Right ventricle myocardium inferior (tissue), 1 donor: Measurements from ENCODE around the gene FTSJ3. TPM values are rescaled to one million over a fixed set of nuclear protein-coding genes. Genes with fewer than 3 reads are reported as not detected.
"Not testable (repeated sequence)": the region's sequence is repeated elsewhere in the genome, so short reads cannot be mapped to it uniquely, and the experiment has no call there.

ENCODE experiments used
- ATAC-seq: fragments of 200-7000 bp; cut with Tn5 transposase; one replicate; pipeline ENCODE4 v1.9.1; 2020; ENCODE audit warnings: mild to moderate bottlenecking, moderate library complexity
- DNase-seq: peaks from one replicate; pipeline ENCODE4 v3.0.0; 2021; ENCODE audit errors: missing footprints
- intact Hi-C: fragments of 100-400 bp; cut with DNase I; formaldehyde crosslinking; loops from one replicate; pipeline ENCODE4 v1.11.0; 2022
- total RNA-seq: library from RNA; stranded (reverse); fragmentation: NEBNext Ultra II Directional; extraction: Animal tissue kit (Norgen Biotek cat#: 25700); gene quantifications from one replicate; pipeline ENCODE4 v1.2.1, GENCODE V29; 2021
- donor health status: DM: no; HTN: yes; CAD: no; lungs with severe emphysema.

FTSJ3 gene
- total RNA-seq, 1 donor from 2014 or later = 34.2 TPM

- intact Hi-C loops = no loop called here
- DNase-seq (no peak), ATAC-seq (no peak)
These were observed 23.1 kb downstream of the FTSJ3 start for GRCh38 chr17:63804328-63804727.

DNA sequence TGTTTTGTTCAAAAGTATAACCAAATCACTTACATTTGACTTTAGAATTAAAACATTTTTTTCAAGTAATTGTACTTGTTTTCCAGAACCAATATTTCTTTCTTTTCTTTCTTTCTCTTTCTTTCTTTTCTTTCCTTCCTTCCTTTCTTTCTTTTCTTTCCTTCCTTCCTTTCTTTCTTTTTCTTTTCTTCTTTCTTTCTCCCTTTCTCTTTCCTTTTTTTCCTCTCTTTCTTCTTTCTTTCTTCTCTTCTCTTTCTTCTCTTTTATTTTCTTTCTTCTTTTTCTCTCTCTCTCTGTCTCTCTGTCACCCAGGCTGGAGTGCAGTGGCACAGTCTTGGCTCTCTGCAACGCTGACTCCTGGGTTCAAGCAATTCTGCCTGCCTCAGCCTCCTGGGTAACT lies 26.7 kb downstream of the FTSJ3 start:
- intact Hi-C loops = no loop called here
- ATAC-seq = no peak
- DNase-seq = no peak

DNA sequence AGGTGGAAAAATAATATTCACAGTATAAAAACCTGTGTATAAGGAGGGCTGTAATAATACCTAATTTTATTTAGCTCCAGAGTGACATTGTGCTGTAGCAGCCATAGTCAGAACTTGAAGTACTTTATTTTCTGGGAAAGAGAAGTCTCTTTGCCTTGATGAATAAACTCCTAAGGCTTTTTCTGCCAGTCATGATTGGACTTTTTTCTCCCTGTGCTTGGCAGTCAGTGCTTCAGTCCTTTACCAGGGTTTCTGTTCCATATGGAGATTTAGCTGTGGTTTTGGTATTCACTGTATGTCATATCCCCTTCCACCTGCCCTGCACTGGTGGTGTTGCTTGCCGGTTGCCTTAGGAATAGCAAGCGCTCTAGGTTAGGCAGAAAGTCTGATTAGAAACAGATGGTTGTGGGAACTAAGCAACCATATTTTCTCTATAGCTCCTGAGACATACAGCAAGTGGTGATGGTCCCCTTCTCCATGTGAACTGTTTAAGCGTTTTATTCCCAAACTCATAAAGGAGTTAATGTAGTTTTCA lies 28.8 kb downstream of the FTSJ3 start:
- ATAC-seq = no peak
- DNase-seq = no peak
- intact Hi-C loops = no loop called here

GRCh38 chr17:63796375-63796774 lies 31.1 kb downstream of the FTSJ3 start:
- DNase-seq, intact Hi-C loops, ATAC-seq: not testable (repeated sequence)

DNA sequence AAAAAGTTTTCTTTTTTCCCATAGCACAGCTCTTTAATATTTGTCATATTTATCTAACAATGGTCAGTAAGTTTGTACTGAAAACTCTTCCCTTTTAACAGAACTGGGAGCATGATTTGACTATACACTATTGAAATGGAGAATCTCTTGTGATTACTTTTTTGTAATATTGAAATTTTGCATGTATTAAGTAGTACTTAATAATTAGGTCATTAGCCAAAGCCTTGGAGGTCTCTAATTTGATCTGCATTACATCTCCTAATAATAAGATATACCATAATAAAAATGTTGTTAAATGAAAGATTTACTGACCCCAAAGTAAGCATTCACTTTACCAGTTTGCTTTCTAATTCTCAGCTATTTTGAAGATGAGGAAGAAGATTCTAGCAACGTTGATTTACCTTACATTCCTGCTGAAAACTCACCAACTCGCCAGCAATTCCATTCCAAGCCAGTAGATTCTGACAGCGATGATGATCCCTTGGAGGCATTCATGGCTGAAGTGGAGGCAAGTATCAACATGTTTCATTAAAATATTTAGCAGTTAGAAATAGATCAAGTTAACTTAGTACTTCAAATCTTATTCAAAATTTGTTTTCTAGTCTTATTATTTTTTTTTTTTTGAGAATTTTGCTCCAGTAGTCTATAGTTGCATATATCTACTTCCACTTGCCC lies 35.3 kb downstream of the FTSJ3 start:
- intact Hi-C loops = no loop called here
- ATAC-seq (no peak), DNase-seq (no peak)

DNA sequence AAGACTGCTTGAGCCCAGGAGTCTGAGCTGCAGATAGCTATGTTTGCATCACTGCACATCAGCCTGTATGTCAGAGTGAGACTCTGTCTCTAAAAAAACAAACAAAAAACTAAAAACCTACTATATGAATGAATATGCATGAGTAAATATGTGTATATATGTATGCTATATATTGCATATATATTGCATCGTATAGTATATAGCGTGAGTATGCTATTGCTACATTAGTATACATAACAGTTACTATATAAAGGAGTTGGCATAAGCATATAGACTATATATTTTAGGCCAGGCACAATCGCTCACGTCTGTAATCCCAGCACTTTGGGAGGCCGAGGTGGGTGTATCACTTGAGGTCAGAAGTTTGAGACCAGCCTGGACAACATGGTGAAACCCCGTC lies 37.4 kb downstream of the FTSJ3 start:
- ATAC-seq = no peak
- DNase-seq = no peak
- intact Hi-C loops = no loop called here

DNA sequence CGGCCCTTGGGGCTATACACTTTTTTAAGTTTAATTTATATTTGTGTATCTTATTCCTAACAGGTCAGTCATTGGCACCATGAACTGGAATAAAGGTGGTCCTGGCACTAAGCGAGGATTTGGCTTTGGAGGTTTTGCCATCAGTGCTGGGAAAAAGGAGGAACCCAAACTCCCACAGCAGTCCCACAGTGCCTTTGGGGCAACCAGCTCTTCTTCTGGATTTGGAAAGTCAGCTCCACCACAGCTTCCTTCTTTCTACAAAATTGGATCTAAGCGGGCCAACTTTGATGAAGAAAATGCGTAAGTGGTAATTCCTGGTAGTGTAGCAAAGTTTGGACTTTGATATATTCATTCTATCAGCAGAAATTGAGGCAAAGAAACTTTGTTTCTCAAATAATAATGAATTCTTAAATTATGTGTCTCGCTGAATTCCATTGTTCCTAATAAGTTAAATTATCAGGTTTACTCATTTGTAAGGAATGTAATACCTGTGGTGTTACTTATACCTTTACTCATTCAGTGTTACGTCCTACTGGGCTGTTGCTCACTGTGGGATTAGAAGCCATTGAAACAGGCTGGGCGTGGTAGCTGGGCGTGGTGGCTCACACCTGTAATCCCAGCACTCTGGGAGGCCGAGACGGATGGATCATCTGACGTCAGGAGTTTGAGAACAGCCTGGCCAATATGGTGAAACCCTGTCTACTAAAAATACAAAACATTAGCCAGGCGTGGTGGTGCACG lies 40.3 kb downstream of the FTSJ3 start:
- ATAC-seq = no peak
- intact Hi-C loops = no loop called here
- DNase-seq = no peak

DNA sequence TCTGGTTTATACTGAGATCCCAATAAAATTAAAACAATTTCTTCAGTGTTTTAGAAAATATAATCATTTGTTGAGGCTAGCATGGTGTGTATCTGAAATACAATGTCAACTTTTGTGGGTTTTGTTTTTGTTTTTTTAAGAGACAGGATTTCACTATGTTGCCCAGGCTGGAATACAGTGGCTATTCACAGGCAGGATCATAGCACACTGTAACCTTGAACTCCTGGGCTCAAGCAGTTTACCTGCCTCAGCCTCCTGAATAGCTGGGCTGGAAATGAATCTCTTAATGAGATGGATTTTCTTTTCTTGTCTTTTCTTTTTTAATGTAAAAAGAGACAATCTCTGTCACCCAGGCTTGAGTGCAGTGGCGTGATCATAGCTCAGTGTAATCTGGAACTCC lies 41.3 kb downstream of the FTSJ3 start:
- DNase-seq (no peak), ATAC-seq (no peak)
- intact Hi-C loops = no loop called here

DNA sequence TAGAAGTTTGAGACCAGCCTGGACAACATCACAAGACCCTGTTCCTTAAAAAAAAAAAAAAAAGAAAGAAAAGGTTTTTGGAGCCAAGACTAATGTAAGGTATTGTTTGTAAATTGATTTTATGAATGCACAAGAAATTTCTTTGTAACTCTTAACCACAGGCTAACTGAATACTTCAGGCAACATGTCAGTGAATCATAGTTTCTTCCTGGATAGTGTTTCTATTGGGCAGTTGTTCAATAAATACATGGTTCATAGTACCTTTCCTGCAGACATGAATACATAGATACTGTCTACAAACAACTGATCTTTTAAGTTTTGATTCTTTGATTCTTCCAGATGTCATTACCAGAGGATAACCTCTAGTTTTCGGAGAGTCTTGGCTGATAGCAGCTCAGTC lies 41.9 kb downstream of the FTSJ3 start:
- intact Hi-C loops = no loop called here
- no peak for DNase-seq
- ATAC-seq = no peak

GRCh38 chr17:63783522-63783921 lies 43.9 kb downstream of the FTSJ3 start:
- no peak for ATAC-seq
- DNase-seq = no peak
- intact Hi-C loops = no loop called here

- no peak for ATAC-seq
- intact Hi-C loops = no loop called here
- no peak for DNase-seq
These were observed 46.5 kb downstream of the FTSJ3 start for GRCh38 chr17:63780928-63781327.

GRCh38 chr17:63780507-63780906 lies 47.0 kb downstream of the FTSJ3 start:
- DNase-seq (no peak), ATAC-seq (no peak)
- intact Hi-C loops = no loop called here

- DNase-seq (no peak), ATAC-seq (no peak)
- intact Hi-C loops = no loop called here
These were observed 52.0 kb downstream of the FTSJ3 start for GRCh38 chr17:63775420-63775819.

DNA sequence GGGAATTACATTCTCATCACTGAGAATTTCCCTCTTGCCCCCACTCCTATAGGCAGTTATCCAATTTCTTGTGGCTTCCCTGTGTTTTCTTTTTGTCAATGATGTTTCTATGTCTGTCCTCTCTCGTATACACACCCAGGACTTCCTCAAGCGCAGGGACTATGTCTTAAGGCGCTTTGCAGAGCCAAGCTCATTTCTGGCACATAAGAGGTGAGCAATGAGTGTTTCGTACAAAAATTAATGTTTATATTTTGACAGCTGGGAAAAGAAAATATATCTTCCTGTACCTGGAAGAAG lies 52.5 kb downstream of the FTSJ3 start:
- no peak for DNase-seq
- intact Hi-C loops = loop anchor here (1.0 to 5.0 kb wide), 2 partner anchors 52 to 732 kb away; partner anchors contain the start of genes CEP95, DDX5, FTSJ3 and PSMC5

DNA sequence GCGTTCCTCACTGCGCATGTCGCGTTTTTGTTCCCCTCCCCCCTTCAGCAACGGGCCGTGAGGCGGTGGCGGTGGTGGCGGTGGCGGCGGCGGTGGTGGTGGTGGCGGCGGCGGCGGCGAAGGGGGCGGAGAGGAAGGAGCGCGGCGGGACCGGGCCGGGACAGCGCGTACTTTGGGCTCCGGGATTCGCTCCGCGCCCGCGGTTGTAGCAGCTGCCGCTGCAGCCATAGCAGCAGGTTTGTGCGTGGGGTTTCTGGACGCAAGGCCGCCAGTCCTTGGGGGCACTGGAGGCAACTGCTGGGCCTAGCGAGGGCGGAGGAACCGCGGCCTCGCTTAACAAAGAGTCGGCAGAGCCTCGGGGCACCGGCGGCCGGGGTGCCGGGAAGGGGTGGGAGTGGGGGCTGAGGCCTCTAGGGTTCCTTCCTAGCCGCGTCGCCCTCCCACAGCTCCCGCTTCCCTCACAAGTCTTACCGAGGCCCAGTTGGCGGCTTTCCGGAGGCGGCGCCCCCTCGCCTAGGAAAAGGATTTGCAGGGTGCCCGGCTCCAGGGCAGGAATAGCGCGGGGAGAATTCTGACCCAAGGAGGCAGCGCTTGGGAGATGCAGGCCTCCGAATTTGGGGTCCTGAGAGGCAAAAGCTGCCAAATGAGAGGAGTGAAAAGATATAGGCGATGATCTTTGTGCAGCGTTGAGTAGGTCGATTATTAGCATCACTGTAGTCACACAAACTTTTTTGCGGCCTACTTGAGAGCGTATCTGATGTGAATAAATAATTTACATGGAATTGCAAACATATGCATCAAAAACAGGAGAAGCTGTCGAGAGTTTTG lies 53.1 kb downstream of the FTSJ3 start, which contains the start of gene DDX42:
DDX42 (plus strand) TSS at position 30 of the 828 bp plus-strand sequence. CDS start 12,880 bp downstream, outside the sequence.
- intact Hi-C loops = loop anchor here (1.0 to 5.0 kb wide), 2 partner anchors 53 to 733 kb away; partner anchors contain the start of genes CEP95, DDX5, FTSJ3 and PSMC5
- peak; percentile 9 for ATAC-seq
- peak; percentile 93 for DNase-seq

More for the DNA sequence above, 52.5 kb downstream of the FTSJ3 start:
- no peak for ATAC-seq

GRCh38 chr17:63773272-63774140 lies 54.0 kb downstream of the FTSJ3 start, which contains the start of gene CCDC47:
Gene CCDC47 (minus strand): TSS chr17:63773597. CDS start chr17:63766175, 7,422 bp downstream.
- intact Hi-C loops = loop anchor here (1.0 to 5.0 kb wide), 3 partner anchors 32 to 734 kb away; partner anchors contain the start of genes CEP95, DDX5, FTSJ3 and PSMC5
- DNase-seq (peak; percentile 98), ATAC-seq (peak; percentile 97)

DNA sequence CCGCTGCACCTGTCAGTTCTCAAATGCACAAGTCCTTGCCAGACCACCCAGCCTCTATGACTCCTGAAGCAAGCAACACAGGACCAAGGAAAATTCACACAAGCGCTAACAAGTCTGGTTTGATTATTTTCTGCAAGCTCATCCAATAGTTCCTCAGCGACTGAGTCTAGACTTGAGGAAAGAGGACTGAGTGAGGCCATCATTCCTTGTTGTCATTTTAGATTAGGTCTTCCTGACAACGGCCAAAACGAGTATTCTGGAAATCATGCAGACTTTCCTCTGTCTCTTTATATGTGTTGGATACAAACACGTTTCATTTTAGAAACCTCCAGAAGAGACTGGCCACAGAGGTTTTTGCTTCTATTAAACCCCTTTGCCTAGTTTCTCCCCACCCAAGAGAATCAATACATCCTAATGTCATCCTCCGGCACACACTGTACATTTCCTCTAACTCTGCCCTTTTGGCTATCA lies 54.6 kb downstream of the FTSJ3 start:
- ATAC-seq (no peak), DNase-seq (no peak)
- intact Hi-C loops = loop anchor here (1.0 to 5.0 kb wide), 2 partner anchors 32 to 734 kb away; partner anchors contain the start of genes CEP95, DDX5 and STRADA
